Transverse colon (tissue), 4 donors: ENCODE data around the gene ROS1. TPM values are rescaled to one million over a fixed set of nuclear protein-coding genes. Genes with fewer than 3 reads are reported as not detected.

Source experiments
- DNase-seq: peaks from one replicate; pipeline ENCODE4 v3.0.0-alpha.2; 2019
- H3K27ac ChIP-seq, 4 donors: fragments of 200-600 bp; sonication (generic); 2 replicates each; pipeline ENCODE4 v1.5.1; 2016 to 2018; ENCODE audit warnings: inconsistent platforms in 4 of 4
- H3K27me3 ChIP-seq: fragments of 200-600 bp; sonication (generic); 2 replicates; pipeline ENCODE4 v1.5.1; 2017; ENCODE audit warnings: inconsistent platforms
- H3K36me3 ChIP-seq, 4 donors: fragments of 200-600 bp; sonication (generic); 2 replicates each; pipeline ENCODE4 v1.5.1; 2017 to 2019; ENCODE audit warnings: inconsistent platforms in 4 of 4
- H3K4me1 ChIP-seq, 4 donors: fragments of 200-600 bp; sonication (generic); 2 replicates each; pipeline ENCODE4 v1.5.1; 2017 to 2020; ENCODE audit warnings: inconsistent platforms in 4 of 4
- H3K4me3 ChIP-seq, 4 donors: fragments of 200-600 bp; sonication (generic); 1 replicate in 1 of 4; 2 replicates in 3 of 4; pipeline versions ENCODE4 v1.5.1 to v1.6.1; 2017 to 2019; ENCODE audit warnings: inconsistent platforms in 4 of 4
- H3K9me3 ChIP-seq, 2 donors: fragments of 200-600 bp; sonication (generic); 2 replicates each; pipeline ENCODE4 v1.5.1; 2017 to 2019; ENCODE audit warnings: inconsistent platforms in 2 of 2
- EP300 ChIP-seq: sonication (generic); formaldehyde crosslinking; IDR thresholded peaks from one replicate; pipeline ENCODE4 v1.6.1; 2017; ENCODE audit warnings: antibody characterized with exemption, low read depth
- POLR2A ChIP-seq: fragments of 450-650 bp; IDR thresholded peaks from one replicate; pipeline ENCODE4 v1.6.1; 2016; ENCODE audit warnings: antibody characterized with exemption, mild to moderate bottlenecking, moderate library complexity
- POLR2AphosphoS5 ChIP-seq, 3 donors: sonication (generic); formaldehyde crosslinking; IDR thresholded peaks; one replicate each; pipeline ENCODE4 v1.6.1; 2016; ENCODE audit warnings: antibody characterized with exemption in 3 of 3
- WGBS, 2 donors: methylation state at CpG; one replicate each; pipeline ENCODE4 v1.1.5; 2018; ENCODE audit warnings: low coverage in 1 of 2; 5-methylcytosine and 5-hydroxymethylcytosine counted together
- in situ Hi-C, 4 donors: fragments of 200-750 bp; cut with MboI; loops; one replicate each; pipeline versions ENCODE4 v1.15.0 to v1.15.1; 2017; ENCODE audit warnings: low sequenced_read_pairs in 3 of 4, low pct_ligation_motif_present in 1 of 4, low pct_unique_long_range_greater_than_20kb in 1 of 4
- intact Hi-C: fragments of 100-400 bp; cut with DNase I; formaldehyde crosslinking; loops from one replicate; pipeline ENCODE4 v1.15.1; 2023; ENCODE audit warnings: low total_unique reads
- total RNA-seq, 4 donors: library from RNA; depleted of rRNA; stranded (reverse); fragments of >200 nt; gene quantifications; one replicate each; pipeline ENCODE4 v1.1.0, GENCODE V29; 2016
- TF ChIP-seq, protein P1 (sequence below), 5 experiments: fragments of 200-600 bp in 3 of 5; fragments of 450-650 bp in 2 of 5; sonication (generic) in 3 of 5; IDR thresholded peaks; 1 replicate in 2 of 5; 2 replicates in 3 of 5; pipeline ENCODE4 v1.5.1; 2016 to 2017; ENCODE audit warnings: antibody characterized with exemption in 5 of 5, inconsistent platforms in 3 of 5, mild to moderate bottlenecking in 2 of 5, moderate library complexity in 1 of 5

ROS1 gene
- total RNA-seq, 4 donors from 2014 or later: 0.80 to 4.1 (median 2.5) TPM; not detected in 1

DNA sequence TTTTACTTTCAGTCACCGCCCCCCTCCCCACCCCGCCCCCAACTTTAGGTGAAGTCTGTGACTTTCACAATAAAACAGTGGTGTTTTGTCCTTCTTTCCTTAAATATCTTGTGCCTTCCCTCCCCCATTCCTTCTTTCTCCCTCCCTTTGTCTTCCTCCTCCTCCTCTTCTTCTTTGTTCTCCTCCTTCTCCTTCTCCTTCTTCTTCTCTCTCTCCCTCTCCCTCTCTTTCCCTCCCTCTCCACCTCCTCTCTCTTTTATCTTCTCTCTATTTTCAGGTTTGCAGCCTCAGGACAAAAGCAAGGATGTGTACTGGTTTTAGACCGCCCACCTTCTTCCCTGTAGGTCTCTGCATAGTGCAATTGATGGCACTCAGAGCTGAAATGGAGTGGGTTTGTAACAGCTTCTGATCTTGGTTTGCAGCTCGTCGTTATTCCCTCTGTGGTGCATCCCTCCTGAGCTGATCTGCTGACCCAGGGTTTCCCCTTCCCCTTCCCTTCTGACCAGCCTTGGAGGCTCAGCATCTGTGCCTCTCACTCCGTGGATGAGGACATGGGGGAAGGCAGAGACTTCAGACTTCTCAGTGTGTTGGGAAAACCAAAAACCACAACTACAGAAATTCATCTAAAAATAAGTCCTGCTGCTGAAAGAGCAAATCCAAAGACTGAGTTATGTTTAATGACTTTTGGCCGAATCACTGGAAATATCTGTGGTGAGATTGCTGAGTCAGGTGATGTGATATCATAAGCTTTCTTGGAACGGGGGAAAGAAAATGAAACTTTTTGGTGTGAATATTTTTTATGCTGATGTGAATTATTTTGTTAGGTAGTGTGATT is 153.5 kb downstream of the ROS1 start:
- Histone ChIP-seq H3K4me3 (no peak overlapping the region), H3K9me3 (no peaks in the 10 kb centered on the region), H3K27me3 (peaks cover 99% of the 10 kb centered on the region), H3K36me3 (no peaks in the 10 kb centered on the region), H3K4me1 (peaks cover 5 to 13% (median 9%) of the 10 kb centered on the region in 4 donors), H3K27ac (no peak overlapping the region)
- no peak for DNase-seq
- WGBS, 2 donors: 17 to 21% methylated on average over 4 to 8 of the region's 8 CpGs
- intact Hi-C loops: no loop called here
- TF ChIP-seq EP300 (no peak), POLR2AphosphoS5 (IDR thresholded peaks at IDR 0.05) (no peak)
- in situ Hi-C loops: no loop called here

DNA sequence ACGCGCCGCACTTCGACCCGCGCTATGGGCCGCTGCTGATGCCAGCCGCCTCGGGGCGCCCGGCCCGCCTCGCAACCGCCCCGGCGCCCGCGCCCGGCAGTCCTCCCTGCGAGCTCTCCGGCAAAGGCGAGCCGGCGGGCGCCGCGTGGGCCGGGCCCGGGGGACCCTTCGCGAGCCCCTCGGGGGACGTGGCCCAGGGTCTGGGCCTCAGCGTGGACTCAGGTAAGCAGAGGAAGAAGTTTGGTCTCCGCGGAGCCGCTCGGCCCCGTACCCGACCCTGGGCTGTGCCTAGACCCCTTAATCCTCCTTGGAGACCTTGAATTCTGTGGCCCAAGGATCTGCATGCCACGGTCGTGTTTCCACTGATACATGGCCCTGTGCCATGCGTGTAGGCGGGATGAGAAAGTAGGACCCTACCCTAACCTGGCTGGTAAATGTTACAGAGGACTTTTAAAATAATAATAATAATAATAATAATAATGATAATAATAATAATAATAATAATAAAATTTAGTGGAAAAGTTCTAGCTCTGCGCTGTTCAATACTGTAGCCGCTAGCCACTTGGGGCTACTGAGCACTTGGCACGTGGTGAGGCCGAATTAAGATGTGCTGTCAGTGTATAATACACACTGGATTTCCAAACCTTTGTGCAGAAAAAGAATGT is 154.8 kb downstream of the ROS1 start:
- H3K9me3 ChIP-seq: no peaks in the 10 kb centered on the region
- 11 to 14% methylated on average over 7 to 47 of the region's 48 CpGs for WGBS, 2 donors
- H3K27ac ChIP-seq: no peak overlapping the region
- peak overlapping the region in 3 of 4 donors; percentile 13 to 43 (median 29) for H3K4me3 ChIP-seq
- H3K4me1 ChIP-seq: peaks cover 8 to 20% (median 13%) of the 10 kb centered on the region in 4 donors
- H3K36me3 ChIP-seq: no peaks in the 10 kb centered on the region
- peaks cover 100% of the 10 kb centered on the region for H3K27me3 ChIP-seq
- DNase-seq: no peak
- intact Hi-C loops: no loop called here
- TF ChIP-seq, protein P1, sequence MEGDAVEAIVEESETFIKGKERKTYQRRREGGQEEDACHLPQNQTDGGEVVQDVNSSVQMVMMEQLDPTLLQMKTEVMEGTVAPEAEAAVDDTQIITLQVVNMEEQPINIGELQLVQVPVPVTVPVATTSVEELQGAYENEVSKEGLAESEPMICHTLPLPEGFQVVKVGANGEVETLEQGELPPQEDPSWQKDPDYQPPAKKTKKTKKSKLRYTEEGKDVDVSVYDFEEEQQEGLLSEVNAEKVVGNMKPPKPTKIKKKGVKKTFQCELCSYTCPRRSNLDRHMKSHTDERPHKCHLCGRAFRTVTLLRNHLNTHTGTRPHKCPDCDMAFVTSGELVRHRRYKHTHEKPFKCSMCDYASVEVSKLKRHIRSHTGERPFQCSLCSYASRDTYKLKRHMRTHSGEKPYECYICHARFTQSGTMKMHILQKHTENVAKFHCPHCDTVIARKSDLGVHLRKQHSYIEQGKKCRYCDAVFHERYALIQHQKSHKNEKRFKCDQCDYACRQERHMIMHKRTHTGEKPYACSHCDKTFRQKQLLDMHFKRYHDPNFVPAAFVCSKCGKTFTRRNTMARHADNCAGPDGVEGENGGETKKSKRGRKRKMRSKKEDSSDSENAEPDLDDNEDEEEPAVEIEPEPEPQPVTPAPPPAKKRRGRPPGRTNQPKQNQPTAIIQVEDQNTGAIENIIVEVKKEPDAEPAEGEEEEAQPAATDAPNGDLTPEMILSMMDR (IDR thresholded peaks at IDR 0.05): no peak
- TF ChIP-seq POLR2AphosphoS5 (IDR thresholded peaks at IDR 0.05): no peak
- no peak for TF ChIP-seq POLR2A
- TF ChIP-seq EP300: no peak
- in situ Hi-C loops: no loop called here

DNA sequence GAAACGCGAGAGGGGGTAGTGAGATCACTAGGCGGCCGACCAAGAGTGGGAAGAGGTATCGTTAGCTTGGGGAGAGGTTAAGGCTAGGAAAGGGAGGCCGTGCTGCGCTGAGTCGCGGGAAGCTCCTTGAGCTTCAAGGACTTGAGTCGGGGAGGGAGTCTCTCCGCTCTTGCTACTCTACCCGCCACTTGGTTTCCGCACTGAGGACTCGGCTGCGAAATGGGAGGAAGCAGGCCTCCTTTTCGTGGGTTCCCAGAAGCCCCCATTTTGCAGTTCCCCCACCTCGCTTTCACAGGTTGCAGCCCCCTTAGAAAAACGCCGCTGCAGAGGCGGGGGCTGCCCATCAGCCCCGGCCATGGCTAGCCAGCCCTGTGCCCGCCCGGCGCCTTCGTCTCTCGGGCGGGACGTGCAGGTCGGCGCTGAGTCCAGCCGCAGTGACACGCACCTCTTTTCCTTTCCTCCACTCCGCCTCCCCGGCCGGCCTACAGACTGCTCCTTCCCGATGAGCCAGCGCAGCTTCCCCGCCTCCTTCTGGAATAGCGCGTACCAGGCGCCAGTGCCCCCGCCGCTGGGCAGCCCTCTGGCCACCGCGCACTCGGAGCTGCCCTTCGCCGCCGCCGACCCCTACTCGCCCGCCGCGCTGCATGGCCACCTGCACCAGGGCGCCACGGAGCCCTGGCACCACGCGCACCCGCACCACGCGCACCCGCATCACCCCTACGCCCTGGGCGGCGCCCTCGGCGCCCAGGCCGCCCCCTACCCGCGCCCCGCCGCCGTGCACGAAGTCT is 155.5 kb downstream of the ROS1 start:
- TF ChIP-seq, protein P1 (IDR thresholded peaks at IDR 0.05): no peak
- TF ChIP-seq EP300 (no peak), POLR2A (no peak), POLR2AphosphoS5 (IDR thresholded peaks at IDR 0.05) (no peak)
- peak overlapping the region in 3 of 4 donors; percentile 13 to 43 (median 29) for H3K4me3 ChIP-seq
- in situ Hi-C loops: no loop called here
- no peaks in the 10 kb centered on the region for H3K9me3 ChIP-seq
- no peak for DNase-seq
- no peak overlapping the region for H3K27ac ChIP-seq
- H3K36me3 ChIP-seq: no peaks in the 10 kb centered on the region
- intact Hi-C loops: no loop called here
- H3K4me1 ChIP-seq: peaks cover 12 to 27% (median 19%) of the 10 kb centered on the region in 4 donors
- WGBS, 2 donors: 4 to 13% methylated on average over 9 to 55 of the region's 74 CpGs
- H3K27me3 ChIP-seq: peaks cover 100% of the 10 kb centered on the region

DNA sequence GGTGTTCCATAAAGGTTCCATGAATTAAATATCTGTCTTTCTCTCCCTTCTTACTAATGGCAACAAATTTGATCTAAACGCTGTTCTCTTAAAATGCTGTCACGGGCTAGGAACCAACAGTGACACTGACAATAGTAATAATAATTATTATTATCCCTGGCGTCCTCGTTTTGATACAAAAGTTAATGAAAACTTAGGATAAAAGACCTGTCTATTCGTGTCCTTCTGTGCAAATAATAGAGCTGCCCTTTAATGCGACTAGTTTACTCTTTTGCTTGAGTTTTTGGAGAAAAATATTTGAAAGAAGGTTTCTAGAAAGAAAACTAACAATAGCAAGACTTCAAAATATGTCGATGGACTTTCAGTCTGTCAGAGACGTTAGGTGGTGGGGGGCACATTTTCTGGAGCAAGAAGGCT is 156.1 kb downstream of the ROS1 start:
- intact Hi-C loops: no loop called here
- WGBS, 2 donors: 9 to 13% methylated on average over 8 of the region's 8 CpGs
- in situ Hi-C loops: no loop called here
- H3K4me1 ChIP-seq: peaks cover 12 to 33% (median 24%) of the 10 kb centered on the region in 4 donors
- peaks cover 100% of the 10 kb centered on the region for H3K27me3 ChIP-seq
- no peak for DNase-seq
- no peaks in the 10 kb centered on the region for H3K9me3 ChIP-seq
- no peak for TF ChIP-seq EP300
- no peak for TF ChIP-seq POLR2AphosphoS5 (IDR thresholded peaks at IDR 0.05)
- no peak for TF ChIP-seq POLR2A
- TF ChIP-seq, protein P1 (IDR thresholded peaks at IDR 0.05): no peak
- no peak overlapping the region for H3K4me3 ChIP-seq
- H3K27ac ChIP-seq: no peak overlapping the region
- H3K36me3 ChIP-seq: no peaks in the 10 kb centered on the region
